ENCODE results near the gene CACTIN.

Gene CACTIN

DNA sequence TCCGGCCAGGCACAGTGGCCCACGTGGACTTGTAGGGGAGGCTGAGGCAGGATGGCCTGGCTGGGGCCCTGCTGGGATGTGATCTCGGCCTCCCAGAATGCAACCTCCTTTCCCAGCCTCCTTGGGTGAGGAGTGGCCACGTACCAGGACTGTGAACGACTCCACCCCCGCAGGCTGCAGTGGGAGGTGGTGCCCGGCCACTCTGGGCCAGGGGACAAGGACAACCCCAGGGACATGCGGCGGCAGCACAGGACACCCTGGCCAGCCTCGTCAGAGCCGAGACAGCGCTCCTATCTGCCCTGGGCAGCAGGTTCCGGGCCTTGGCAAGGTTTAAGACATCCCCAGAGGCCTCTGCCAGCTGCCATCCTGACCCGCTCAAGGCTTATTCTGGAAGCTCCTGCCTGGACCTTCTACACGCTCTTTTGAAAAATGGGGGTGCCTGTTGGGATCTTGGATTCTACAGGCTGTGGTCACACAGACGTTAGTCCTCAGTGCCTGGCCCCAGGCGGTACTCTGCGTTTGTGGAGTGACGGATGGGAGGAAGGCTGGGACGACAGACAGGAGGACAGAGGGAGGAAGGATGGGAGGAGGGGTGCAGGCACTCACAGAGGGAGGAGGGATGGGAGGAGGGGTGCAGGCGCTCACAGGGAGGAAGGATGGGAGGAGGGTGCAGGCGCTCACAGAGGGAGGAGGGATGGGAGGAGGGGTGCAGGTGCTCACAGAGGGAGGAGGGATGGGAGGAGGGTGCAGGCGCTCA lies 19.9 kb upstream of the CACTIN start:
- no peak for DNase-seq
- no peak overlapping the region for H3K4me3 Mint-ChIP-seq
- no peak for ATAC-seq (replicated peaks)
- H3K36me3 Mint-ChIP-seq (ENCODE audit: insufficient read depth): peaks cover 10% of the 10 kb centered on the region
- H3K27ac Mint-ChIP-seq: no peak overlapping the region
- no peaks in the 10 kb centered on the region for H3K9me3 Mint-ChIP-seq
- H3K4me1 Mint-ChIP-seq (ENCODE audit: low read depth in 2 of 2): peaks cover 0 to 1% of the 10 kb centered on the region in 2 donors
- H3K27me3 Mint-ChIP-seq: no peaks in the 10 kb centered on the region

DNA sequence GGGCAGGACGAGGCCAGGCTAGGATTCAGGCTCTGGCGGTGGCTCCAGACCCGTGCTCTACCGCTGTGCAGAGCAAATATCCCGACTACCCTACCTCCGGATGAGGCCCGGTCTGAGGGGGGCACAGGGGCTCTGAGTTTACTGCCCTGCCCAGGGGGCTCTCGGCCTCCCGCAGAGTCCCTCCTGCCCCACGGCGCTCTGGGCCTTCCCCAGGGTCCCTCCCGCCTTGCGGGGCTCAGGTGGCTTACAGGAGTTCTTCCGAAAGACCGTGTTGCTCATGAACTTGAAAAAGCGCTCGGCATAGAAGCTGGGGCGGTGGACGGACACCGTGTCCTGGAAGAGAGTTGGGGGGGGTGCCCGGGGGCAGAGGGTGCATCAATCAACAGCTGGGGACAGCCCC lies 19.1 kb upstream of the CACTIN start:
- Mint-ChIP-seq H3K9me3 (no peaks in the 10 kb centered on the region), H3K4me1 (ENCODE audit: low read depth in 2 of 2) (no peaks in the 10 kb centered on the region), H3K27me3 (no peaks in the 10 kb centered on the region), H3K27ac (no peak overlapping the region), H3K36me3 (ENCODE audit: insufficient read depth) (peaks cover 5% of the 10 kb centered on the region), H3K4me3 (no peak overlapping the region)
- ATAC-seq (replicated peaks) (no peak), DNase-seq (no peak)

DNA sequence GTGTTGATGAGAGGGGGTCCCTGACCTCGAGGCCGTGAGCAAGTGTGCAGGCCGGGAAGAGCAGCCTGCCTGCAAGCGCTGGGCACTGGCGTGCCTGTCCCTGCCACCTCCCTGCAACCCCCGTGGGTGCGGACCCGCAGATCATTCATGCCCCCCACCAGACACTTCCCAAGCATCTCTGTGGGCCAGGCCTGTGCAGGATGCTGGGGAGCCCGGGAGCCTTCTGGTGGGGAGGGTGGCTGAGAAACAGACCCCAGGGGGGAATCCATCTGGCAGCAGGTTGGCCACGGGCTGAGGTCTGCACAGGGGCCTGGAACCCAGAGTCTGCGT lies 18.4 kb upstream of the CACTIN start:
- H3K27ac Mint-ChIP-seq: no peak overlapping the region
- ATAC-seq (replicated peaks) (no peak), DNase-seq (no peak)
- H3K27me3 Mint-ChIP-seq: no peaks in the 10 kb centered on the region
- no peak overlapping the region for H3K4me3 Mint-ChIP-seq
- H3K4me1 Mint-ChIP-seq (ENCODE audit: low read depth in 2 of 2): no peaks in the 10 kb centered on the region
- H3K9me3 Mint-ChIP-seq: no peaks in the 10 kb centered on the region
- no peaks in the 10 kb centered on the region for H3K36me3 Mint-ChIP-seq (ENCODE audit: insufficient read depth)

GRCh38 chr19:3644351-3645066 lies 17.9 kb upstream of the CACTIN start:
- Mint-ChIP-seq H3K27me3 (no peaks in the 10 kb centered on the region), H3K4me1 (ENCODE audit: low read depth in 2 of 2) (no peaks in the 10 kb centered on the region), H3K27ac (no peak overlapping the region), H3K4me3 (no peak overlapping the region), H3K9me3 (no peaks in the 10 kb centered on the region), H3K36me3 (ENCODE audit: insufficient read depth) (no peaks in the 10 kb centered on the region)
- DNase-seq (no peak), ATAC-seq (replicated peaks) (no peak)

DNA sequence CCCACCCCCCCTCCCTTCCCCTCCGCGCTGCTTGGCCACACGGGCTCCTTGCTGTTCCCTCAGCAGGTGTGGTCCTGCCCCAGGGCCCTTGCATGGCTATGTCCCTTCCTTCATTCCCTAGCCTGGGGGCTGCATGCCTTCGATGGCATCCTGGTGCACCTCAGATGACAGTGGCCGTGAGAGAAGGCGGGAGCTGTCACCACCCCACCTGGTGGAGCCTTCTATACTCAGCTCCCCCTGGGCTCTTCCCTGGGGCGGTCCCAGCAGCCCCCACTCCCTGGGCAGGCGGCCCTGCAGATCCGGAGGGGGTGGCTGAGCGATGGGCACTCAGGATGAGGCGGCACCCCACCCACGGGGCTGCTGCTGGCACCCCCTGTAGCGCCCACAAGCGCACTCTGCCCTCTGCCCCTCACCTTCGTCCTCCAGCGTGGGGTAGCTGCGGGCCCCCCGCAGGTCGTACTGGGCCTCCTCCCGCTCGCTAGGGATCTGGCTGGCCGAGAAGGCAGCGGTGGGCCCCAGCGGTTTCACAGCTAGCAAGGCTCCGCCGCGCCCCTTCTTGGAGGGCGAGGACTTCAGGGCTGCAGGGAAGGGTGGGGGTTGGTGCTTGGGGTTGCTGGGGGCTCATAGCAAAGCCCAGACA lies 17.2 kb upstream of the CACTIN start:
- H3K4me1 Mint-ChIP-seq (ENCODE audit: low read depth in 2 of 2): no peaks in the 10 kb centered on the region
- H3K9me3 Mint-ChIP-seq: no peaks in the 10 kb centered on the region
- no peak overlapping the region for H3K4me3 Mint-ChIP-seq
- H3K27ac Mint-ChIP-seq: no peak overlapping the region
- DNase-seq (no peak), ATAC-seq (replicated peaks) (no peak)
- peaks cover 3% of the 10 kb centered on the region for H3K36me3 Mint-ChIP-seq (ENCODE audit: insufficient read depth)
- H3K27me3 Mint-ChIP-seq: no peaks in the 10 kb centered on the region

DNA sequence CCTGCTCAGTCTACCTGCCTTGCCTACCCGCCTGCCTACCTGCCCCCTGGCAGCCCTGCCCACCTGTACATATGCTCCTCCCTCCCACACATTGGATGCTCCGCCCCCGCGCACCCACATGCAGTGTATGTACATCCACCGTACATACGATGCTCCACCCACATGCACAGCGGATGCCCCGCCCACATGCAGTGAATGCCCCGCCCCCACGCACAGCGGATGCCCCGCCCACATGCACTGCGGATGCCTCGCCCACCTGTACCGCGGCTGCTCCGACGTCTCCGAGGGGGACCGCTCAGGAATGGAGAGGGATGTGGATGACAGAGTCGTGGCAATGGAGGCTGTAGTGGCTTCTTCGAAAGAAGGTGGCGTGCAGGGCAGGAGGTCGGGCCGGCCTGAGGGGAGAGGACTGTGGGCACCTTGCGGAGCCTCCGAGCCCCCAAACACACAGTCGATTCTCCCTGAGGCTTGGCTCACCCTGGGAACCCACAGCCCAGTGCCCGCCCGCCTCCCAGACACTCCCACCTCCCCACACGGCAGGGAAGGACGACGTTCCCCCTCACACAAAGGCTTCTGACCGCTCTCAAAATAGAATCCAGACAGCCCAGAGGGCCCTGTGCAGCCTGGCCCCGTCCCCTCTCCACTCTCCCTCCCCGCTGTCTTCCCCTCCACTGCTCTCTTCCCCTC lies 16.5 kb upstream of the CACTIN start:
- no peak for ATAC-seq (replicated peaks)
- Mint-ChIP-seq H3K9me3 (no peaks in the 10 kb centered on the region), H3K27ac (no peak overlapping the region)

GRCh38 chr19:3642296-3642695 lies 15.7 kb upstream of the CACTIN start:
- H3K27me3 Mint-ChIP-seq: no peaks in the 10 kb centered on the region
- peaks cover 8% of the 10 kb centered on the region for H3K36me3 Mint-ChIP-seq (ENCODE audit: insufficient read depth)
- H3K9me3 Mint-ChIP-seq: no peaks in the 10 kb centered on the region
- no peak for ATAC-seq (replicated peaks)
- H3K27ac Mint-ChIP-seq: no peak overlapping the region
- DNase-seq: no peak
- H3K4me1 Mint-ChIP-seq (ENCODE audit: low read depth in 2 of 2): no peaks in the 10 kb centered on the region
- peak overlapping the region in 1 of 2 donors; percentile 25 for H3K4me3 Mint-ChIP-seq

More for the DNA sequence above, 16.5 kb upstream of the CACTIN start:
- Mint-ChIP-seq H3K4me3 (no peak overlapping the region), H3K27me3 (no peaks in the 10 kb centered on the region), H3K36me3 (ENCODE audit: insufficient read depth) (peaks cover 8% of the 10 kb centered on the region), H3K4me1 (ENCODE audit: low read depth in 2 of 2) (no peaks in the 10 kb centered on the region)
- DNase-seq: no peak

GRCh38 chr19:3641515-3642269 lies 15.1 kb upstream of the CACTIN start:
- no peak overlapping the region for H3K4me3 Mint-ChIP-seq

GRCh38 chr19:3639479-3639878 lies 12.9 kb upstream of the CACTIN start:
- H3K4me3 Mint-ChIP-seq: no peak overlapping the region
- H3K9me3 Mint-ChIP-seq: no peaks in the 10 kb centered on the region
- ATAC-seq (replicated peaks) (no peak), DNase-seq (no peak)
- no peak overlapping the region for H3K27ac Mint-ChIP-seq
- no peaks in the 10 kb centered on the region for H3K4me1 Mint-ChIP-seq (ENCODE audit: low read depth in 2 of 2)
- peaks cover 8% of the 10 kb centered on the region for H3K36me3 Mint-ChIP-seq (ENCODE audit: insufficient read depth)
- H3K27me3 Mint-ChIP-seq: no peaks in the 10 kb centered on the region

More at GRCh38 chr19:3641515-3642269, 15.1 kb upstream of the CACTIN start:
- no peaks in the 10 kb centered on the region for H3K27me3 Mint-ChIP-seq
- DNase-seq (no peak), ATAC-seq (replicated peaks) (no peak)
- H3K36me3 Mint-ChIP-seq (ENCODE audit: insufficient read depth): peaks cover 8% of the 10 kb centered on the region
- no peaks in the 10 kb centered on the region for H3K9me3 Mint-ChIP-seq
- H3K4me1 Mint-ChIP-seq (ENCODE audit: low read depth in 2 of 2): no peaks in the 10 kb centered on the region
- no peak overlapping the region for H3K27ac Mint-ChIP-seq

- H3K27me3 Mint-ChIP-seq: no peaks in the 10 kb centered on the region
- H3K9me3 Mint-ChIP-seq: no peaks in the 10 kb centered on the region
- ATAC-seq (replicated peaks): no peak
- H3K36me3 Mint-ChIP-seq (ENCODE audit: insufficient read depth): peaks cover 8% of the 10 kb centered on the region
- no peak for DNase-seq
- H3K4me1 Mint-ChIP-seq (ENCODE audit: low read depth in 2 of 2): no peaks in the 10 kb centered on the region
- H3K27ac Mint-ChIP-seq: no peak overlapping the region
- no peak overlapping the region for H3K4me3 Mint-ChIP-seq
Observed at GRCh38 chr19:3638208-3639193, 11.9 kb upstream of the CACTIN start.

DNA sequence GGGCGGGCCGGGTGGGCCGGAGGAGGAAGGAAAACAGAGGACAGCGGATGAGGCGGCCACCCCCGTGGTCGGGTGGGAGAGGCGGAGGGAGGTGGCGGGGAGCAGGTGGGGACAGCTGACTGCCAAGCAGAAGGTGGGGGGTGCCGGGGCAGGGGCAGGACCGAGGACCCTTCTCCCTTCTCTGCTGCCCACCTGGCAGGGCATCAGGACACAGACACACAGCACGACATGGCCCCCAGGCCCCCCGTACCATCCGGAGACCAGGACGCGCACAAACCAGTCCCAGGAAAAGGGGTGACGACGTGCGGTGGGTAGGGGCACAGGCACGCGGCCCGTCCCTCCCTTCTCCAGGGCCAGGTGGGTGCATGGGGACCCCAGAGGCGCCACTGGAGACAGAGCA lies 11.0 kb upstream of the CACTIN start:
- no peak for ATAC-seq (replicated peaks)
- Mint-ChIP-seq H3K27ac (no peak overlapping the region), H3K4me1 (ENCODE audit: low read depth in 2 of 2) (no peaks in the 10 kb centered on the region), H3K4me3 (no peak overlapping the region), H3K36me3 (ENCODE audit: insufficient read depth) (peaks cover 8% of the 10 kb centered on the region), H3K9me3 (no peaks in the 10 kb centered on the region), H3K27me3 (no peaks in the 10 kb centered on the region)
- no peak for DNase-seq

GRCh38 chr19:3636962-3637361 lies 10.4 kb upstream of the CACTIN start:
- no peaks in the 10 kb centered on the region for H3K27me3 Mint-ChIP-seq
- DNase-seq: no peak
- H3K9me3 Mint-ChIP-seq: no peaks in the 10 kb centered on the region
- H3K4me1 Mint-ChIP-seq (ENCODE audit: low read depth in 2 of 2): no peaks in the 10 kb centered on the region
- ATAC-seq (replicated peaks): no peak
- no peak overlapping the region for H3K4me3 Mint-ChIP-seq
- H3K27ac Mint-ChIP-seq: no peak overlapping the region
- peaks cover 8% of the 10 kb centered on the region for H3K36me3 Mint-ChIP-seq (ENCODE audit: insufficient read depth)

Measured in effector memory CD8-positive, alpha-beta T cell (primary cell).